HEK293T (cell line): ENCODE data around the gene RBPMS2.

Experiments
- CTCF ChIA-PET: fragments of 350-600 bp; formaldehyde crosslinking; extraction: SDS; loops from one replicate; lab custom pipeline; 2021; ENCODE audit warnings: antibody characterized with exemption, inconsistent platforms; lab: Yijun Ruan, JAX
- POLR2A ChIA-PET: fragments of 350-600 bp; formaldehyde crosslinking; extraction: SDS; loops from one replicate; lab custom pipeline; 2020; ENCODE audit warnings: antibody characterized with exemption, inconsistent platforms; lab: Yijun Ruan, JAX
- DNase-seq: peaks from one replicate; pipeline ENCODE4 v3.0.0; 2012; ENCODE audit warnings: mixed read lengths; ENCODE audit errors: extremely low spot score
- ARNT ChIP-seq: fragments of 450-650 bp; IDR thresholded peaks from 2 replicates; pipeline ENCODE4 v1.6.1; 2017; ENCODE audit warnings: mild to moderate bottlenecking
- BHLHE40 ChIP-seq: fragments of 450-650 bp; IDR thresholded peaks from 2 replicates; pipeline ENCODE4 v1.6.1; 2016; ENCODE audit warnings: mild to moderate bottlenecking, moderate library complexity, borderline replicate concordance
- CTBP1 ChIP-seq: fragments of 450-650 bp; IDR thresholded peaks from 2 replicates; pipeline ENCODE4 v1.6.1; 2016; ENCODE audit warnings: borderline replicate concordance
- ELF4 ChIP-seq: fragments of 450-650 bp; IDR thresholded peaks from 2 replicates; pipeline ENCODE4 v1.6.1; 2017; ENCODE audit warnings: antibody characterized with exemption
- FOXA1 ChIP-seq: fragments of 450-650 bp; IDR thresholded peaks from 2 replicates; pipeline ENCODE4 v1.6.1; 2016; ENCODE audit warnings: mild to moderate bottlenecking
- FOXK2 ChIP-seq: fragments of 450-650 bp; IDR thresholded peaks from 2 replicates; pipeline ENCODE4 v1.6.1; 2016; ENCODE audit warnings: mild to moderate bottlenecking
- FOXM1 ChIP-seq: fragments of 450-650 bp; IDR thresholded peaks from 2 replicates; pipeline ENCODE4 v1.6.1; 2017; ENCODE audit warnings: mild to moderate bottlenecking, borderline replicate concordance
- HDGF ChIP-seq: fragments of 450-650 bp; IDR thresholded peaks from 2 replicates; pipeline ENCODE4 v1.6.1; 2017; ENCODE audit warnings: antibody characterized with exemption, borderline replicate concordance
- L3MBTL2 ChIP-seq: fragments of 450-650 bp; conservative IDR thresholded peaks from 2 replicates; pipeline ENCODE4 v1.6.1; 2016; ENCODE audit warnings: mild to moderate bottlenecking
- LEF1 ChIP-seq: fragments of 450-650 bp; IDR thresholded peaks from 2 replicates; pipeline ENCODE4 v1.6.1; 2017; ENCODE audit warnings: mild to moderate bottlenecking, borderline replicate concordance
- NFRKB ChIP-seq: fragments of 450-650 bp; IDR thresholded peaks from 2 replicates; pipeline ENCODE4 v1.6.1; 2016; ENCODE audit warnings: mild to moderate bottlenecking, moderate library complexity
- SP1 ChIP-seq: fragments of 450-650 bp; IDR thresholded peaks from 2 replicates; pipeline ENCODE4 v1.6.1; 2017
- SUZ12 ChIP-seq: fragments of 450-650 bp; IDR thresholded peaks from 2 replicates; pipeline ENCODE4 v1.6.1; 2016; ENCODE audit warnings: mild to moderate bottlenecking
- TARDBP ChIP-seq: fragments of 450-650 bp; IDR thresholded peaks from 2 replicates; pipeline ENCODE4 v1.6.1; 2016
- ZNF384 ChIP-seq: fragments of 450-650 bp; IDR thresholded peaks from 2 replicates; pipeline ENCODE4 v1.6.1; 2016
- TF ChIP-seq, protein P1 (sequence below): fragments of 450-650 bp; IDR thresholded peaks from 2 replicates; pipeline ENCODE4 v1.6.1; 2016

RBPMS2 gene

DNA sequence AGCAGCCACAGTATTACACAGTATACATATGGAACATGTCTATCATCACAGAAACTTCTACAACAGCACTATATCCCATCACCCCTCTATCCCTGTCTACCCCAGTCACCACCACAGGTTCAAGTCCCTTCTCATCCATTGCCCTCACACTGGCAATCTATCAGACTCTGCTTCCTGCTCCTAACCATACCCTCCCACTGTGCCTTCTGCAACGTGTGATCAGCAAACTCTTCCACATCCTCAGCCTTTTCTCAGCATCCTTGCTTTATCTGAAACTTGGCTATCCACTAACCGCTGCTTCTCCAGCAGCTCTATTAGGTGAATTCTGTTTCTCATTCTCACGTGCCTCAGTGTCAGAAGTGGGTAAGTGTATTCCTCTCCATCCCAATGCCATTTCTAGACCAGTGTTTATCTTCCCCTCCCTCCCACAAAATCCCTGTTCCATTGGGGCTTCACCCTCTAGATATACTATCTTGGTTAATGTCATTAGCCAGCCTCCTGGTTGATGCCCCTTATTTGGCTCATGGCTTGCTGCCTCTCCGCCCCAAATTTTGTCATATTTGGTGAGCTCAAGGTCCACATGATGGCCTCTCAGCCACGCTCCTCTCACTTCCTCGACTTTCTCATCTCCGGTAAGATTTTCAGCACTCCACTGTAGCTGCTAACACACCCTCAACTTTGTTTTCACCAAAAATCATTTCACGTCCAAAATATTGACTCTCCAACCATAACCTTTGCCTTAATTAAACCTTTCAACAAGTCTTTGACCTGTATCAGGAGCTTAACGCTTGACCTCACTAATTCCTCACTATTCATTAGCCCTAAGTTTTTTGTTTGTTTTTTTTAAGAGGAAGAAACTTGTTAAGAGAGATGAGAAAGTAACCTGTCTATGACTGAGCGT is 69.1 kb downstream of the RBPMS2 start:
- DNase-seq: no peak
- ChIA-PET POLR2A (no interaction called here), CTCF (interaction anchor here (0.6 kb wide), 1 partner anchor 14 kb away, joined by 4 read pairs; no protein-coding TSS in a partner anchor)
- no peak for TF ChIP-seq BHLHE40

DNA sequence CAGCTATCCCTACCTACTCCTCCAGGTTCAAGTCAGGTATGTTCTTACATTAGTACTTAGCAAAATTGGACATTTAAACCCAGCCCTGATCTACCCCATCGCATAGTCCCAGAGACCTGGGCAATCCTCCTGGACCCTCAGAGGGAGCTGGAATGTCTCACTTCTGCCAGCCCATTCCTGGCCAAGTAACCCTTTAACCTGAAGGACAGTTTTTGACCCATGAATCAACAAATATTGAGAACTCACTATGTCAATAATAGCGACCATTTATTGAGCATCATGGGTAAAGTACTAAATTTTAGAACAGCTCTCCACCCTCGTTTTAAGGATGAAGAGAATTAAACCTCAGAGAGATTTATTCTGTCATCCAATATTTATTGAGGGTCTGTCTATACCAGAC is 70.4 kb downstream of the RBPMS2 start:
- TF ChIP-seq FOXK2: no peak
- TF ChIP-seq, protein P1, sequence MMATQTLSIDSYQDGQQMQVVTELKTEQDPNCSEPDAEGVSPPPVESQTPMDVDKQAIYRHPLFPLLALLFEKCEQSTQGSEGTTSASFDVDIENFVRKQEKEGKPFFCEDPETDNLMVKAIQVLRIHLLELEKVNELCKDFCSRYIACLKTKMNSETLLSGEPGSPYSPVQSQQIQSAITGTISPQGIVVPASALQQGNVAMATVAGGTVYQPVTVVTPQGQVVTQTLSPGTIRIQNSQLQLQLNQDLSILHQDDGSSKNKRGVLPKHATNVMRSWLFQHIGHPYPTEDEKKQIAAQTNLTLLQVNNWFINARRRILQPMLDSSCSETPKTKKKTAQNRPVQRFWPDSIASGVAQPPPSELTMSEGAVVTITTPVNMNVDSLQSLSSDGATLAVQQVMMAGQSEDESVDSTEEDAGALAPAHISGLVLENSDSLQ: no peak
- no peak for TF ChIP-seq FOXA1
- no peak for TF ChIP-seq TARDBP
- TF ChIP-seq BHLHE40: no peak
- TF ChIP-seq ELF4: no peak
- no peak for TF ChIP-seq L3MBTL2
- no peak for TF ChIP-seq ZNF384
- TF ChIP-seq SP1: no peak
- TF ChIP-seq LEF1: no peak
- CTCF ChIA-PET: no interaction called here
- POLR2A ChIA-PET: no interaction called here
- no peak for DNase-seq

GRCh38 chr15:64703632-64703959 is 71.8 kb downstream of the RBPMS2 start:
- POLR2A ChIA-PET: no interaction called here
- CTCF ChIA-PET: no interaction called here
- no peak for DNase-seq
- no peak for TF ChIP-seq FOXM1
- no peak for TF ChIP-seq L3MBTL2
- TF ChIP-seq SUZ12: no peak
- TF ChIP-seq ZNF384: no peak
- TF ChIP-seq LEF1: no peak
- TF ChIP-seq FOXA1: no peak

DNA sequence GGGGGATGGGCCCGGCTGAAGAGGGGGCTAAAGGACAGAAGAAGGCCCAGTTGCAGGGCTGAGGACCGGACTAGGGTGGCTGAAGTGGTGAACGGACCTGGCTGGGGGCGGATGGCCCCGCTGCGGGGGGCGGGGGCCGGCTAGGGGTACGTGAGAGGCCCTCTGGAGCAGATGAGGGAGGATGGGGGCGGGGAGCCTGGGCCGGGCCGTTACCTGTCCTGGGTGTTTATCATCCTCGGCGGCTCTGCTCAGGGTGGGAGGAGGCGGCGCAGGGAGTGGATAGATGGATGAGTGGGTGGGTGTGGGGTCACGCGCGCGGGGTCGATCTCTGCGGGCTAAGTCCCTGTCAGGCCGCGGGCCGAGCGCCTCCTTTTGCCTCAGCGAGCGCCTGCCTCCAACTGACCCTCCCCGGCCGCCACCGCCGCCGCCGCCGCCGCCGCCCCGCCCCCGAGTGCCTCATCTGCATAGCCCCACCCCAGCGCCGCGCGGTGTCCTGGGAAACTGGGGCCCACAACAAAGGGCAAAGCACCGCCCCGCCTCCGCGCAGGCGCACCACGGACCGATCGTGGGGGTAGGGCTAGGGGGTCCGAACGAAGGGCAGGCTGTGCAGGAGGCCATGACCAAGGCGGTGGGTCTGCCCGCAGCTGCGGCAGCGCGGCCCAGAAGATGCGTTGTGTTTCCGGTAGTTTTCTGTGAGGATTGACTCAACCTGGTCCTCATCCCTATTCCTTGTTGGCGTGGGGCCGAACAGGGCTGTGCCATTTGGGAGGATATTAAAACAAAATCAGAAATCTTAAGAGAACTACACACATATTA is 72.4 kb downstream of the RBPMS2 start:
- peak; percentile 93 for DNase-seq
- POLR2A ChIA-PET: no interaction called here
- TF ChIP-seq ZNF384: no peak
- 0 out of 2 replicates have a peak, but pooled peaks have one; percentile 45 for TF ChIP-seq ELF4
- TF ChIP-seq LEF1: no peak
- CTCF ChIA-PET: no interaction called here

DNA sequence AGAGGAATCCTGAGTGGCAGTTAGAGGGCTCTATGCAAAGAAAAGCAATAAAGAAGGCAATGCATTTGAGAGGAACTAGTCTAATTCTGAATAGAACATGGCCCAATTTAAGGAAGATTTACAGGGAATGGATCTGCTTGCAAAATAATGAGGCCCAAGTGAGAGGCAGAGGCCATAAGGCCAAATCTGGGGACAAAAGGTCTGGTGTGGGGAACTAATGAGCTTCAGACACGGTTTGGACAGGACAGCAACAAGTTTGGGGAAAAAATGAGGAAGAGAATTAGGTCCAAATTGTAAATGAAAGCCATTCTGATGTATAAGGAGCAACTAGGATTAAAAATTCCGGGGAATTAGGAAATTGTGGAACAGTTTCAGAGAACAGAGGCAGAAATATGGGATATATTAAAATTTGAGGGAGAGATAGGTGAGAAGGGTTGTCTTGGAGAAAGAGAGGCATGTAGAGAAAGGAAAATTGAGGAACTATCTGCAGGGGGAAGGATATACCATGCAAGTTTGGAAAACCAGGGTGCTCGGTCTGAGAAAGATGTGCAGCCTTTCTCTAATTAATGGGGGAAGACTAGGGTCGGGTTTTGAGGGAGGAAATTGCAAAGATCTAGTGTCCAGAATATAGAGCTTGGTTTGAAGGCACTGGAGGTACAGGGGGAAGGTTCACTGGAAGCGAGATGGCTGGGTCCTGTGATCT is 73.8 kb downstream of the RBPMS2 start:
- no peak for DNase-seq
- ChIA-PET POLR2A (no interaction called here), CTCF (no interaction called here)
- TF ChIP-seq SUZ12 (no peak), ZNF384 (no peak), LEF1 (no peak), SP1 (no peak), FOXK2 (no peak), CTBP1 (no peak), ELF4 (no peak)
- TF ChIP-seq, protein P1: no peak

- ChIA-PET POLR2A (no interaction called here), CTCF (interaction anchor here (0.8 kb wide), 1 partner anchor 26 kb away, joined by 3 read pairs; no protein-coding TSS in a partner anchor)
- no peak for DNase-seq
- no peak for TF ChIP-seq ARNT
- TF ChIP-seq LEF1: no peak
- TF ChIP-seq, protein P1: no peak
- no peak for TF ChIP-seq NFRKB
- TF ChIP-seq L3MBTL2: no peak
- TF ChIP-seq ZNF384: no peak
- TF ChIP-seq TARDBP: no peak
- TF ChIP-seq HDGF: no peak
- TF ChIP-seq SUZ12: no peak
- TF ChIP-seq FOXM1: no peak
Observed at GRCh38 chr15:64701051-64701450, 74.3 kb downstream of the RBPMS2 start.
